ENCODE results near the gene PLK2. TPM values are rescaled to one million over a fixed set of nuclear protein-coding genes. Genes with fewer than 3 reads are reported as not detected.

The PLK2 gene
- total and polyA plus RNA-seq, 9 of the 15 experiments (the other 6 are each of a cell fraction or from before 2014, with no cell fraction given): 0.58 TPM; not detected in 8

GRCh38 chr5:58411372-58411771, 48.5 kb downstream of the PLK2 start (continued):
- TF ChIP-seq TAF1 (IDR thresholded peaks at IDR 0.05; ENCODE audit: control insufficient read depth, extremely low read depth, insufficient read depth, low read length, severe bottlenecking): no peak
- TF ChIP-seq BRD4 (IDR thresholded peaks at IDR 0.05): no peak
- no peak for TF ChIP-seq SRF (CRISPR knock-in tag; IDR thresholded peaks at IDR 0.05)

GRCh38 chr5:58410441-58410840, 49.4 kb downstream of the PLK2 start:
- no peaks in the 10 kb centered on the region for H3K9me3 ChIP-seq (replicated peaks; ENCODE audit: control insufficient read depth, insufficient read depth, low read depth, low read length)
- H3K4me3 ChIP-seq: no peak overlapping the region
- no peak for DNase-seq (ENCODE audit: extremely low read depth in 1 of 4, low spot score in 3 of 4)
- TF ChIP-seq ZNF184 (CRISPR knock-in tag; IDR thresholded peaks at IDR 0.05) (no peak), ASH1L (IDR thresholded peaks at IDR 0.05; ENCODE audit: borderline replicate concordance, low read depth, partially characterized antibody) (no peak), HDAC6 (IDR thresholded peaks at IDR 0.05; ENCODE audit: low read depth, low read length) (no peak), ZNF3 (CRISPR knock-in tag; IDR thresholded peaks at IDR 0.05) (no peak), ZNF146 (CRISPR knock-in tag; IDR thresholded peaks at IDR 0.05; ENCODE audit: unreplicated experiment) (no peak), MEIS2 (IDR thresholded peaks at IDR 0.05; ENCODE audit: partially characterized antibody) (no peak), KDM4B (IDR thresholded peaks at IDR 0.05; ENCODE audit: borderline replicate concordance in 2 of 2, low read depth in 1 of 2) (no peak), ZNF408 (CRISPR knock-in tag; IDR thresholded peaks at IDR 0.05; ENCODE audit: low read depth) (no peak), ZNF778 (CRISPR knock-in tag; IDR thresholded peaks at IDR 0.05) (no peak), ZBTB12 (CRISPR knock-in tag; IDR thresholded peaks at IDR 0.05) (no peak), ARID3B (CRISPR knock-in tag; IDR thresholded peaks at IDR 0.05; ENCODE audit: borderline replicate concordance) (no peak), MYBL2 (IDR thresholded peaks at IDR 0.05; ENCODE audit: low read depth) (no peak), MYBL2 (CRISPR knock-in tag; IDR thresholded peaks at IDR 0.05; ENCODE audit: borderline replicate concordance) (no peak), ETV5 (CRISPR knock-in tag; IDR thresholded peaks at IDR 0.05; ENCODE audit: low read depth) (no peak), MTA2 (IDR thresholded peaks at IDR 0.05; ENCODE audit: low read depth) (no peak), RNF2 (IDR thresholded peaks at IDR 0.05) (no peak), FOS (IDR thresholded peaks at IDR 0.05; ENCODE audit: extremely low read depth, insufficient read length) (no peak), NELFE (IDR thresholded peaks at IDR 0.05; ENCODE audit: insufficient read depth, insufficient read length) (no peak), EWSR1 (IDR thresholded peaks at IDR 0.05; ENCODE audit: borderline replicate concordance, low read depth, partially characterized antibody) (no peak)
- H3K4me2 ChIP-seq (ENCODE audit: insufficient read depth, low read length): no peak overlapping the region
- no peaks in the 10 kb centered on the region for H3K36me3 ChIP-seq (ENCODE audit: control insufficient read depth, insufficient read depth, low read length)
- no TSS peak for BruUV-seq (replicated peaks)
- CTCF ChIA-PET (ENCODE audit: low intra/inter-chr PET ratio): interaction anchor here (0.6 kb wide), 1 partner anchor 486 kb away, joined by 3 read pairs; no protein-coding TSS in a partner anchor
- ATAC-seq: no peak
- no peak for FAIRE-seq
- no peaks in the 10 kb centered on the region for H3K4me1 ChIP-seq (replicated peaks in 1 of 2; ENCODE audit: control insufficient read depth in 2 of 2, insufficient read depth in 2 of 2, low read length in 2 of 2)
- POLR2A ChIA-PET: interaction anchor here (0.9 kb wide), 1 partner anchor 18 kb away, joined by 3 read pairs; no protein-coding TSS in a partner anchor
- WGBS (ENCODE audit: insufficient coverage, low coverage, missing lambda C conversion rate): 0% methylated on average over 2 of the region's 2 CpGs
- H4K20me1 ChIP-seq (replicated peaks; ENCODE audit: control insufficient read depth, insufficient read depth, low read length): no peaks in the 10 kb centered on the region
- no peaks in the 10 kb centered on the region for H3K79me2 ChIP-seq (ENCODE audit: control insufficient read depth, insufficient read depth, low read length)
- H3K27me3 ChIP-seq (ENCODE audit: control insufficient read depth in 2 of 2, insufficient read depth in 2 of 2, low read length in 2 of 2): no peaks in the 10 kb centered on the region
- in situ Hi-C loops (cut with MboI): no loop called here
- H2AFZ ChIP-seq (ENCODE audit: low read depth, low read length): no peak overlapping the region
- H3K27ac ChIP-seq (ENCODE audit: extremely low read depth, low read depth, low read length): no peak overlapping the region
- intact Hi-C loops (cut with micrococcal nuclease): no loop called here
- H3K9me1 ChIP-seq (ENCODE audit: control insufficient read depth, insufficient read depth, low read length): no peaks in the 10 kb centered on the region
- H3K9ac ChIP-seq (ENCODE audit: insufficient read depth in 1 of 2, low read depth in 2 of 2, low read length in 2 of 2): no peak overlapping the region
